Muscle layer of colon (tissue), 2 donors: ENCODE results near the gene OPCML.

ENCODE experiments used
- H3K27ac ChIP-seq: one replicate; pipeline ENCODE4 v1.7.0; 2013; ENCODE audit warnings: low read depth, mild to moderate bottlenecking, low read length, moderate library complexity
- H3K27me3 ChIP-seq, 2 donors: one replicate each; pipeline ENCODE4 v1.7.0; 2013; ENCODE audit warnings: low read length in 2 of 2, mild to moderate bottlenecking in 2 of 2; ENCODE audit not compliant: insufficient read depth in 2 of 2, control insufficient read depth in 1 of 2
- H3K36me3 ChIP-seq: one replicate; pipeline ENCODE4 v1.7.0; 2013; ENCODE audit warnings: mild to moderate bottlenecking, low read length; ENCODE audit not compliant: insufficient read depth
- H3K4me1 ChIP-seq: one replicate; pipeline ENCODE4 v1.7.0; 2013; ENCODE audit warnings: mild to moderate bottlenecking, low read length; ENCODE audit not compliant: insufficient read depth
- H3K4me3 ChIP-seq, 2 donors: one replicate each; pipeline ENCODE4 v1.7.0; 2013; ENCODE audit warnings: low read length in 2 of 2, low read depth in 1 of 2, mild to moderate bottlenecking in 1 of 2, moderate library complexity in 1 of 2
- H3K9ac ChIP-seq: one replicate; pipeline ENCODE4 v1.7.0; 2013; ENCODE audit warnings: low read length
- H3K9me3 ChIP-seq: one replicate; pipeline ENCODE4 v1.7.0; 2013; ENCODE audit warnings: mild to moderate bottlenecking, low read length
- donor health status: abdominal sarcoma.
- donor health status: Adenocarcinoma of cecum.

The OPCML gene

GRCh38 chr11:133516845-133517244 lies 15.5 kb downstream of the OPCML start:
- Histone ChIP-seq H3K4me3 (no peak overlapping the region), H3K27me3 (no peaks in the 10 kb centered on the region), H3K27ac (no peak overlapping the region), H3K36me3 (no peaks in the 10 kb centered on the region), H3K9me3 (no peaks in the 10 kb centered on the region), H3K4me1 (no peaks in the 10 kb centered on the region), H3K9ac (no peak overlapping the region)

GRCh38 chr11:133515107-133515506 lies 17.2 kb downstream of the OPCML start:
- Histone ChIP-seq H3K9me3 (no peaks in the 10 kb centered on the region), H3K27me3 (no peaks in the 10 kb centered on the region), H3K27ac (no peak overlapping the region), H3K9ac (no peak overlapping the region), H3K36me3 (no peaks in the 10 kb centered on the region), H3K4me1 (no peaks in the 10 kb centered on the region), H3K4me3 (no peak overlapping the region)

- H3K36me3 ChIP-seq, result no peaks in the 10 kb centered on the region
- no peak overlapping the region for H3K27ac ChIP-seq
- H3K9me3 ChIP-seq, result no peaks in the 10 kb centered on the region
- H3K9ac ChIP-seq, result no peak overlapping the region
- no peaks in the 10 kb centered on the region for H3K27me3 ChIP-seq
- H3K4me3 ChIP-seq, result no peak overlapping the region
- no peaks in the 10 kb centered on the region for H3K4me1 ChIP-seq
These were observed 22.2 kb downstream of the OPCML start for GRCh38 chr11:133509924-133510697.

- Histone ChIP-seq H3K27me3 (no peaks in the 10 kb centered on the region), H3K36me3 (no peaks in the 10 kb centered on the region), H3K9me3 (no peaks in the 10 kb centered on the region), H3K4me1 (no peaks in the 10 kb centered on the region), H3K27ac (no peak overlapping the region), H3K4me3 (no peak overlapping the region), H3K9ac (no peak overlapping the region)
These were observed 23.8 kb downstream of the OPCML start for GRCh38 chr11:133508468-133508867.

- no peak overlapping the region for H3K4me3 ChIP-seq
- no peak overlapping the region for H3K27ac ChIP-seq
- no peaks in the 10 kb centered on the region for H3K27me3 ChIP-seq
- H3K4me1 ChIP-seq, result no peaks in the 10 kb centered on the region
- no peaks in the 10 kb centered on the region for H3K36me3 ChIP-seq
- no peaks in the 10 kb centered on the region for H3K9me3 ChIP-seq
- H3K9ac ChIP-seq, result no peak overlapping the region
These were observed 25.1 kb downstream of the OPCML start for GRCh38 chr11:133507185-133507584.

GRCh38 chr11:133506551-133507094 lies 25.7 kb downstream of the OPCML start:
- no peaks in the 10 kb centered on the region for H3K36me3 ChIP-seq
- H3K4me1 ChIP-seq, result no peaks in the 10 kb centered on the region
- H3K27me3 ChIP-seq, result no peaks in the 10 kb centered on the region
- H3K27ac ChIP-seq, result no peak overlapping the region
- no peaks in the 10 kb centered on the region for H3K9me3 ChIP-seq
- no peak overlapping the region for H3K9ac ChIP-seq
- no peak overlapping the region for H3K4me3 ChIP-seq

GRCh38 chr11:133506023-133506422 lies 26.3 kb downstream of the OPCML start:
- Histone ChIP-seq H3K9ac (no peak overlapping the region), H3K4me1 (no peaks in the 10 kb centered on the region), H3K4me3 (no peak overlapping the region), H3K27ac (no peak overlapping the region), H3K36me3 (no peaks in the 10 kb centered on the region), H3K27me3 (no peaks in the 10 kb centered on the region), H3K9me3 (no peaks in the 10 kb centered on the region)

- H3K36me3 ChIP-seq, result no peaks in the 10 kb centered on the region
- no peak overlapping the region for H3K9ac ChIP-seq
- no peak overlapping the region for H3K27ac ChIP-seq
- H3K4me3 ChIP-seq, result no peak overlapping the region
- H3K4me1 ChIP-seq, result no peaks in the 10 kb centered on the region
- H3K27me3 ChIP-seq, result no peaks in the 10 kb centered on the region
- no peaks in the 10 kb centered on the region for H3K9me3 ChIP-seq
These were observed 27.4 kb downstream of the OPCML start for GRCh38 chr11:133504906-133505305.

GRCh38 chr11:133503776-133504175 lies 28.5 kb downstream of the OPCML start:
- no peak overlapping the region for H3K4me3 ChIP-seq
- no peak overlapping the region for H3K9ac ChIP-seq
- H3K9me3 ChIP-seq, result no peaks in the 10 kb centered on the region
- H3K27me3 ChIP-seq, result no peaks in the 10 kb centered on the region
- no peaks in the 10 kb centered on the region for H3K4me1 ChIP-seq
- H3K36me3 ChIP-seq, result no peaks in the 10 kb centered on the region
- no peak overlapping the region for H3K27ac ChIP-seq

- Histone ChIP-seq H3K27ac (no peak overlapping the region), H3K9ac (no peak overlapping the region)
These were observed 29.1 kb downstream of the OPCML start for GRCh38 chr11:133503236-133503635.

GRCh38 chr11:133501643-133502539 lies 30.4 kb downstream of the OPCML start:
- Histone ChIP-seq H3K4me1 (no peaks in the 10 kb centered on the region), H3K9me3 (no peaks in the 10 kb centered on the region), H3K4me3 (no peak overlapping the region), H3K9ac (no peak overlapping the region), H3K36me3 (no peaks in the 10 kb centered on the region), H3K27ac (no peak overlapping the region), H3K27me3 (no peaks in the 10 kb centered on the region)

More at GRCh38 chr11:133503236-133503635, 29.1 kb downstream of the OPCML start:
- no peak overlapping the region for H3K4me3 ChIP-seq
- H3K36me3 ChIP-seq, result no peaks in the 10 kb centered on the region
- no peaks in the 10 kb centered on the region for H3K27me3 ChIP-seq
- H3K4me1 ChIP-seq, result no peaks in the 10 kb centered on the region
- no peaks in the 10 kb centered on the region for H3K9me3 ChIP-seq
